ENCODE results near the gene C18orf32. TPM values are rescaled to one million over a fixed set of nuclear protein-coding genes. Genes with fewer than 3 reads are reported as not detected.

C18orf32 gene
- total RNA-seq, 4 donors from 2014 or later, result 39.6 to 61.5 (median 55.2) TPM

- 79% methylated on average over 3 of the region's 3 CpGs for WGBS
- Histone ChIP-seq H3K36me3 (peaks cover 7 to 14% (median 11%) of the 10 kb centered on the region in 4 donors), H3K4me3 (no peak overlapping the region), H3K27ac (replicated peaks in 1 of 4) (no peak overlapping the region), H3K4me1 (peaks cover 15 to 22% (median 16%) of the 10 kb centered on the region in 4 donors), H3K9me3 (no peaks in the 10 kb centered on the region), H3K27me3 (peaks cover 0 to 18% (median under 1%) of the 10 kb centered on the region in 4 donors)
- DNase-seq (ENCODE audit: extremely low spot score), result no peak
- no peak for TF ChIP-seq POLR2AphosphoS5 (IDR thresholded peaks at IDR 0.05)
- no peak for TF ChIP-seq POLR2A (IDR thresholded peaks at IDR 0.05; ENCODE audit: low read depth)
- no peak for TF ChIP-seq CTCF (IDR thresholded peaks at IDR 0.05)
- no peak for TF ChIP-seq EP300 (IDR thresholded peaks at IDR 0.05)
- intact Hi-C loops (cut with DNase I), result loop anchor here (10.0 kb wide), 2 partner anchors 320 to 790 kb away; partner anchors contain the start of genes ACAA2, CXXC1 and MBD1
Measured at GRCh38 chr18:49495076-49495475, 8.0 kb upstream of the C18orf32 start.

- Histone ChIP-seq H3K27ac (replicated peaks in 1 of 4) (no peak overlapping the region), H3K36me3 (peaks cover 11 to 18% (median 15%) of the 10 kb centered on the region in 4 donors), H3K27me3 (peaks cover 0 to 14% (median 0%) of the 10 kb centered on the region in 4 donors), H3K4me1 (peaks cover 18 to 26% (median 19%) of the 10 kb centered on the region in 4 donors), H3K4me3 (no peak overlapping the region), H3K9me3 (no peaks in the 10 kb centered on the region)
- intact Hi-C loops (cut with DNase I), result loop anchor here (10.0 kb wide), 2 partner anchors 320 to 790 kb away; partner anchors contain the start of genes ACAA2, CXXC1 and MBD1
- no peak for DNase-seq (ENCODE audit: extremely low spot score)
- 90% methylated on average over 2 of the region's 2 CpGs for WGBS
- TF ChIP-seq POLR2AphosphoS5 (IDR thresholded peaks at IDR 0.05) (no peak), POLR2A (IDR thresholded peaks at IDR 0.05; ENCODE audit: low read depth) (no peak), EP300 (IDR thresholded peaks at IDR 0.05) (no peak), CTCF (IDR thresholded peaks at IDR 0.05) (no peak)
Measured at GRCh38 chr18:49494660-49495059, 7.6 kb upstream of the C18orf32 start.

- Histone ChIP-seq H3K4me1 (peaks cover 18 to 37% (median 26%) of the 10 kb centered on the region in 4 donors), H3K4me3 (peak overlapping the region in 3 of 4 donors; percentile 90 to 94 (median 90)), H3K9me3 (no peaks in the 10 kb centered on the region), H3K27ac (replicated peaks in 1 of 4) (peak overlapping the region in 1 of 4 donors; percentile 94), H3K27me3 (no peaks in the 10 kb centered on the region), H3K36me3 (peaks cover 31 to 38% (median 34%) of the 10 kb centered on the region in 4 donors)
- intact Hi-C loops (cut with DNase I), result loop anchor here (10.0 kb wide), 2 partner anchors 322 to 792 kb away; partner anchors contain the start of genes ACAA2, CXXC1 and MBD1
- no peak for DNase-seq (ENCODE audit: extremely low spot score)
- 55% methylated on average over 6 of the region's 6 CpGs for WGBS
- TF ChIP-seq EP300 (IDR thresholded peaks at IDR 0.05), result no peak
- TF ChIP-seq POLR2AphosphoS5 (IDR thresholded peaks at IDR 0.05), result no peak
- TF ChIP-seq CTCF (IDR thresholded peaks at IDR 0.05), result no peak
- TF ChIP-seq POLR2A (IDR thresholded peaks at IDR 0.05; ENCODE audit: low read depth), result no peak
Measured at GRCh38 chr18:49492694-49493033, 5.6 kb upstream of the C18orf32 start.

- H3K27me3 ChIP-seq, result no peaks in the 10 kb centered on the region
- H3K36me3 ChIP-seq, result peaks cover 32 to 41% (median 34%) of the 10 kb centered on the region in 4 donors
- DNase-seq (ENCODE audit: extremely low spot score), result peak; percentile 97
- no peaks in the 10 kb centered on the region for H3K9me3 ChIP-seq
- TF ChIP-seq POLR2AphosphoS5 (IDR thresholded peaks at IDR 0.05), result peak; percentile 99
- TF ChIP-seq EP300 (IDR thresholded peaks at IDR 0.05), result no peak
- peak in 1 of 3 experiments; percentile 20 for TF ChIP-seq CTCF (IDR thresholded peaks at IDR 0.05)
- TF ChIP-seq POLR2A (IDR thresholded peaks at IDR 0.05; ENCODE audit: low read depth), result peak; percentile 97
- H3K4me1 ChIP-seq, result peaks cover 21 to 42% (median 31%) of the 10 kb centered on the region in 4 donors
- intact Hi-C loops (cut with DNase I), result loop anchor here (10.0 kb wide), 2 partner anchors 323 to 793 kb away; partner anchors contain the start of genes ACAA2, CXXC1 and MBD1
- H3K27ac ChIP-seq (replicated peaks in 1 of 4), result peak within 1 kb of the TSS; percentile 89 to 95 (median 94)
- WGBS, result 2% methylated on average over 30 of the region's 53 CpGs
- H3K4me3 ChIP-seq, result peak within 1 kb of the TSS; percentile 65 to 94 (median 90)
Measured at GRCh38 chr18:49491857-49492693, 5.0 kb upstream of the C18orf32 start, which contains the start of gene RPL17. Gene RPL17 (minus strand): TSS chr18:49492465.

Measured in esophagus muscularis mucosa (tissue), 4 donors.